ENCODE measurements around the gene TTC24. TPM values are rescaled to one million over a fixed set of nuclear protein-coding genes. Genes with fewer than 3 reads are reported as not detected.
A peak's percentile ranks its signal among the peaks of the same experiment; 100 is the strongest.
"Not testable (repeated sequence)": the region's sequence is repeated elsewhere in the genome, so short reads cannot be mapped to it uniquely, and the experiment has no call there.

TTC24 gene
- total and polyA plus RNA-seq, 3 donors from 2014 or later, result 0.38 TPM; not detected in 2

GRCh38 chr1:156584813-156585212 lies 5.3 kb downstream of the TTC24 start:
- WGBS, 2 donors, result 55 to 56% methylated on average over 11 of the region's 11 CpGs
- no peak overlapping the region for H3K4me3 ChIP-seq
- peaks cover 5% of the 10 kb centered on the region for H3K4me1 ChIP-seq
- no peaks in the 10 kb centered on the region for H3K36me3 ChIP-seq (ENCODE audit: low read depth, missing control alignments)
- no peaks in the 10 kb centered on the region for H3K27me3 ChIP-seq
- DNase-seq, result no peak
- TF ChIP-seq POLR2A (IDR thresholded peaks at IDR 0.05), result no peak
- TF ChIP-seq CTCF (IDR thresholded peaks at IDR 0.05), result peak in 1 of 3 experiments; percentile 10
- no peaks in the 10 kb centered on the region for H3K9me3 ChIP-seq
- H3K27ac ChIP-seq, result no peak overlapping the region
- intact Hi-C loops (cut with DNase I; ENCODE audit: low total_unique reads), result loop anchor here (10.0 kb wide), 1 partner anchor 70 kb away; no protein-coding TSS in a partner anchor

GRCh38 chr1:156586323-156586722 lies 6.8 kb downstream of the TTC24 start:
- Histone ChIP-seq H3K4me3 (no peak overlapping the region), H3K9me3 (no peaks in the 10 kb centered on the region), H3K27me3 (no peaks in the 10 kb centered on the region), H3K36me3 (ENCODE audit: low read depth, missing control alignments) (no peaks in the 10 kb centered on the region), H3K27ac (no peak overlapping the region), H3K4me1 (peaks cover 14% of the 10 kb centered on the region)
- intact Hi-C loops (cut with DNase I; ENCODE audit: low total_unique reads), result loop anchor here (10.0 kb wide), 1 partner anchor 68 kb away; no protein-coding TSS in a partner anchor
- 62 to 83% methylated on average over 2 to 4 of the region's 4 CpGs for WGBS, 2 donors
- DNase-seq, result no peak
- TF ChIP-seq POLR2A (IDR thresholded peaks at IDR 0.05) (no peak), CTCF (IDR thresholded peaks at IDR 0.05) (no peak)

- DNase-seq, result no peak
- H3K4me1 ChIP-seq, result peaks cover 15% of the 10 kb centered on the region
- H3K4me3 ChIP-seq, result no peak overlapping the region
- TF ChIP-seq POLR2A (IDR thresholded peaks at IDR 0.05), result no peak
- no peak for TF ChIP-seq CTCF (IDR thresholded peaks at IDR 0.05)
- no peak overlapping the region for H3K27ac ChIP-seq
- no peaks in the 10 kb centered on the region for H3K9me3 ChIP-seq
- H3K27me3 ChIP-seq, result no peaks in the 10 kb centered on the region
- WGBS, 2 donors, result 93 to 94% methylated on average over 3 of the region's 3 CpGs
- H3K36me3 ChIP-seq (ENCODE audit: low read depth, missing control alignments), result no peaks in the 10 kb centered on the region
- intact Hi-C loops (cut with DNase I; ENCODE audit: low total_unique reads), result loop anchor here (10.0 kb wide), 1 partner anchor 68 kb away; no protein-coding TSS in a partner anchor
Measured at GRCh38 chr1:156586892-156587477, 7.5 kb downstream of the TTC24 start.

GRCh38 chr1:156587927-156588326 lies 8.4 kb downstream of the TTC24 start:
- intact Hi-C loops (cut with DNase I; ENCODE audit: low total_unique reads), result loop anchor here (10.0 kb wide), 1 partner anchor 67 kb away; no protein-coding TSS in a partner anchor
- H3K4me1 ChIP-seq, result peaks cover 24% of the 10 kb centered on the region
- 88 to 98% methylated on average over 7 to 8 of the region's 8 CpGs for WGBS, 2 donors
- H3K27ac ChIP-seq; H3K9me3 ChIP-seq; H3K36me3 ChIP-seq (ENCODE audit: low read depth, missing control alignments); H3K4me3 ChIP-seq; H3K27me3 ChIP-seq; DNase-seq: not testable (repeated sequence)

GRCh38 chr1:156589546-156589945 lies 10.0 kb downstream of the TTC24 start:
- DNase-seq, result no peak
- intact Hi-C loops (cut with DNase I; ENCODE audit: low total_unique reads), result loop anchor here (10.0 kb wide), 1 partner anchor 65 kb away; no protein-coding TSS in a partner anchor
- Histone ChIP-seq H3K9me3 (no peaks in the 10 kb centered on the region), H3K4me1 (peaks cover 24% of the 10 kb centered on the region), H3K27ac (no peak overlapping the region), H3K36me3 (ENCODE audit: low read depth, missing control alignments) (no peaks in the 10 kb centered on the region), H3K4me3 (no peak overlapping the region), H3K27me3 (no peaks in the 10 kb centered on the region)
- WGBS, 2 donors, result 47 to 49% methylated on average over 5 of the region's 5 CpGs
- TF ChIP-seq POLR2A (IDR thresholded peaks at IDR 0.05) (no peak), CTCF (IDR thresholded peaks at IDR 0.05) (no peak)
